Prostate gland (tissue), 2 donors: Measurements from ENCODE around the gene RECQL5.

Source experiments
- CTCF ChIP-seq, 4 experiments: fragments of 200-600 bp in 2 of 4; fragments of 450-650 bp in 2 of 4; sonication (generic) in 2 of 4; IDR thresholded peaks; 1 replicate in 3 of 4; 2 replicates in 1 of 4; pipeline ENCODE4 v1.5.1; 2016 to 2019; ENCODE audit warnings: antibody characterized with exemption in 4 of 4, mild to moderate bottlenecking in 2 of 4, moderate library complexity in 2 of 4
- POLR2A ChIP-seq: fragments of 450-650 bp; IDR thresholded peaks from one replicate; pipeline ENCODE4 v1.6.1; 2016; ENCODE audit warnings: antibody characterized with exemption, mild to moderate bottlenecking
- POLR2AphosphoS5 ChIP-seq: sonication (generic); formaldehyde crosslinking; IDR thresholded peaks from one replicate; pipeline ENCODE4 v1.6.1; 2017; ENCODE audit warnings: antibody characterized with exemption

DNA sequence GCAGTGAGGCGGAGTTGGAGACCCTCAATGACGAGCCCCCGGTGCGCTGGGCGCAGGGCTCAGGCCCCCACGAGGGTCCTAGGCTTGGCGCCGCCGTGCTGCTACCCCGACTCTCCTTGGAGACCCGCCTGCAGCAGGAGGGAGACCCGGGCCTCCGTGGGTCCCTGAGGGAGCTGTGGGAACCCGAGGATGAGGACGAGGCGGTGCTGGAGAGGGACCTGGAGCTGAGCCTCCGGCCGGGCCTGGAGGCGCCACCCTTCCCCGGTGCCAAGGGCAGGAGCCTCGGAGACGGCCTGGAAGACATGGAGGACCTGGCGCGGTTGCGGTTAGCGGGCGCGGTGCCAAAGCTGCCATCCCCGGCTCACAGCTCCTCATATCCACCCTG, 77.0 kb downstream of the RECQL5 start:
- TF ChIP-seq CTCF (IDR thresholded peaks at IDR 0.05) (no peak), POLR2A (no peak), POLR2AphosphoS5 (no peak)
